Liver (tissue), 9 donors: Measurements from ENCODE around the gene COL11A2. TPM values are rescaled to one million over a fixed set of nuclear protein-coding genes. Genes with fewer than 3 reads are reported as not detected.

Experiments
- DNase-seq: peaks from one replicate; pipeline ENCODE4 v3.0.0-alpha.2; 2017; ENCODE audit warnings: low spot score
- H3K27ac ChIP-seq, 2 donors: one replicate each; pipeline ENCODE4 v1.7.0; 2013; ENCODE audit warnings: inconsistent platforms in 2 of 2, low read length in 2 of 2, control low read depth in 1 of 2, low read depth in 1 of 2, mild to moderate bottlenecking in 1 of 2
- H3K27me3 ChIP-seq, 4 donors: one replicate each; pipeline versions ENCODE4 v1.6.1 to v1.7.0; 2013; ENCODE audit warnings: low read length in 3 of 4, inconsistent platforms in 1 of 4, mild to moderate bottlenecking in 1 of 4, moderate library complexity in 1 of 4; ENCODE audit not compliant: control insufficient read depth in 4 of 4, insufficient read depth in 4 of 4
- H3K36me3 ChIP-seq, 4 donors: one replicate each; pipeline versions ENCODE4 v1.6.1 to v1.7.0; 2013; ENCODE audit warnings: low read length in 3 of 4, mild to moderate bottlenecking in 3 of 4, low read depth in 1 of 4, moderate library complexity in 1 of 4; ENCODE audit not compliant: control insufficient read depth in 4 of 4, insufficient read depth in 3 of 4
- H3K4me1 ChIP-seq, 4 donors: one replicate each; pipeline versions ENCODE4 v1.6.1 to v1.7.0; 2013; ENCODE audit warnings: low read length in 3 of 4, mild to moderate bottlenecking in 3 of 4, moderate library complexity in 1 of 4; ENCODE audit not compliant: control insufficient read depth in 4 of 4, insufficient read depth in 4 of 4
- H3K4me3 ChIP-seq, 3 donors: one replicate each; pipeline versions ENCODE4 v1.6.1 to v1.7.0; 2013; ENCODE audit warnings: low read length in 3 of 3, control low read depth in 1 of 3, low read depth in 1 of 3, mild to moderate bottlenecking in 1 of 3
- H3K9ac ChIP-seq, 2 donors: one replicate each; pipeline ENCODE4 v1.7.0; 2013; ENCODE audit warnings: low read length in 2 of 2, mild to moderate bottlenecking in 2 of 2, moderate library complexity in 2 of 2, control low read depth in 1 of 2, low read depth in 1 of 2
- H3K9me3 ChIP-seq, 4 donors: one replicate each; pipeline versions ENCODE4 v1.6.1 to v1.7.0; 2013; ENCODE audit warnings: low read length in 3 of 4; ENCODE audit not compliant: control insufficient read depth in 4 of 4
- ATF3 ChIP-seq: IDR thresholded peaks from 2 replicates; pipeline ENCODE4 v1.6.1; 2016; ENCODE audit warnings: antibody characterized with exemption
- FOXA2 ChIP-seq: IDR thresholded peaks from 2 replicates; pipeline ENCODE4 v1.6.1; 2016; ENCODE audit warnings: antibody characterized with exemption
- HNF4G ChIP-seq: IDR thresholded peaks from 2 replicates; pipeline ENCODE4 v1.6.1; 2016; ENCODE audit warnings: antibody characterized with exemption
- JUND ChIP-seq, 2 donors: IDR thresholded peaks; 2 replicates each; pipeline ENCODE4 v1.6.1; 2016; ENCODE audit warnings: antibody characterized with exemption in 2 of 2
- NR2F2 ChIP-seq: IDR thresholded peaks from 2 replicates; pipeline ENCODE4 v1.6.1; 2016; ENCODE audit warnings: antibody characterized with exemption
- RAD21 ChIP-seq, 2 donors: IDR thresholded peaks; 2 replicates each; pipeline ENCODE4 v1.6.1; 2016; ENCODE audit warnings: antibody characterized with exemption in 2 of 2, mild to moderate bottlenecking in 2 of 2
- REST ChIP-seq: IDR thresholded peaks from 2 replicates; pipeline ENCODE4 v1.6.1; 2016; ENCODE audit warnings: antibody characterized with exemption, mild to moderate bottlenecking
- RXRA ChIP-seq, 2 donors: IDR thresholded peaks; 2 replicates each; pipeline ENCODE4 v1.6.1; 2017 to 2018; ENCODE audit warnings: antibody characterized with exemption in 2 of 2, mild to moderate bottlenecking in 1 of 2
- SP1 ChIP-seq: IDR thresholded peaks from 2 replicates; pipeline ENCODE4 v1.6.1; 2018; ENCODE audit warnings: antibody characterized with exemption, mild to moderate bottlenecking
- TAF1 ChIP-seq: conservative IDR thresholded peaks from 2 replicates; pipeline ENCODE4 v1.6.1; 2016; ENCODE audit warnings: antibody characterized with exemption, mild to moderate bottlenecking
- YY1 ChIP-seq: IDR thresholded peaks from 2 replicates; pipeline ENCODE4 v1.6.1; 2016; ENCODE audit warnings: antibody characterized with exemption, mild to moderate bottlenecking
- ZBTB33 ChIP-seq: IDR thresholded peaks from 2 replicates; pipeline ENCODE4 v1.6.1; 2016; ENCODE audit warnings: antibody characterized with exemption
- WGBS: extraction: QIAGEN DNeasy Blood & Tissue Kit; methylation state at CpG from one replicate; pipeline ENCODE4 v1.1.7; 2013; 5-methylcytosine and 5-hydroxymethylcytosine counted together
- polyA plus RNA-seq, 2 donors: library from polyadenylated mRNA; stranded (reverse) in 1 of 2; unstranded in 1 of 2; fragments of 200-250 nt in 1 of 2; fragments of >200 nt in 1 of 2; fragmentation: Nextera tagmentation in 1 of 2; extraction: Ambion mirVana in 1 of 2; gene quantifications; one replicate each; pipeline versions ENCODE4 v1.2.1 to v1.2.3, GENCODE V29; 2013 to 2015
- total RNA-seq, 2 donors: library from RNA; depleted of rRNA; stranded (reverse); fragments of >200 nt; gene quantifications; one replicate each; pipeline ENCODE4 v1.2.3, GENCODE V29; 2014
- donor health status: healthy.
- donor health status: healthy.
- donor health status: healthy.
- donor health status: healthy.
- donor health status: healthy.

Gene COL11A2
- total and polyA plus RNA-seq, 4 donors: 0.15 to 0.59 (median 0.27) TPM

- Histone ChIP-seq H3K4me1 (peaks cover 1 to 15% (median 9%) of the 10 kb centered on the region in 4 donors), H3K27ac (no peak overlapping the region), H3K36me3 (no peaks in the 10 kb centered on the region), H3K9me3 (no peaks in the 10 kb centered on the region), H3K9ac (no peak overlapping the region), H3K4me3 (no peak overlapping the region), H3K27me3 (no peaks in the 10 kb centered on the region)
- peak; percentile 41 for DNase-seq
- TF ChIP-seq REST (peak; percentile 7), JUND (IDR thresholded peaks at IDR 0.05) (no peak)
- 47% methylated on average over 13 of the region's 13 CpGs for WGBS
Observed at GRCh38 chr6:33160728-33161344, 31.4 kb downstream of the COL11A2 start.

GRCh38 chr6:33160096-33160495 is 32.2 kb downstream of the COL11A2 start:
- no peak overlapping the region for H3K4me3 ChIP-seq
- TF ChIP-seq RXRA (IDR thresholded peaks at IDR 0.05): no peak
- TF ChIP-seq YY1: no peak
- H3K9me3 ChIP-seq: no peaks in the 10 kb centered on the region
- H3K27me3 ChIP-seq: no peaks in the 10 kb centered on the region
- H3K36me3 ChIP-seq: no peaks in the 10 kb centered on the region
- WGBS: 90% methylated on average over 11 of the region's 11 CpGs
- no peak overlapping the region for H3K27ac ChIP-seq
- DNase-seq: no peak
- no peak overlapping the region for H3K9ac ChIP-seq
- peaks cover 1 to 15% (median 9%) of the 10 kb centered on the region in 4 donors for H3K4me1 ChIP-seq

DNA sequence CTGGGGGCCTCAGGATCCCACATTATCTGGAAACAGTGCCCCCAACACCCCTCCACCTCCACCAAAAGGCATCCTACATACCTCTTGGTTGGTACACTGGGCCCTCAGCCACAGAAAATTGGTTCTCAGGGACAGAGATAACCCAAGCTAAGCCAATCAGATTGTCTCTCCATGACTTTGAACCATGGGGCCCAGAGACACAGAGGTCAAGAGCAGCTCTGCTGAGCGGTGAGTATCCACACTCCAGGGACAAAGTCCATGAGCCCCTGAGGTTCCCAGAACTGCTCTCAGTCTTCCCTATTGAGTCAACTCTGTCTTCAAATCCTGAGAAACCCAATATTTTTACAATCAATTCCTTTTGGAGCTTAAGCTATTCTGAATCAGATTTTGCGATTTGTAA is 35.3 kb downstream of the COL11A2 start:
- no peak overlapping the region for H3K27ac ChIP-seq
- H3K27me3 ChIP-seq: no peaks in the 10 kb centered on the region
- H3K4me3 ChIP-seq: no peak overlapping the region
- DNase-seq: no peak
- H3K9me3 ChIP-seq: no peaks in the 10 kb centered on the region
- H3K4me1 ChIP-seq: peaks cover 1 to 14% (median 8%) of the 10 kb centered on the region in 4 donors
- H3K36me3 ChIP-seq: no peaks in the 10 kb centered on the region
- H3K9ac ChIP-seq: no peak overlapping the region
- 71% methylated on average over 2 of the region's 2 CpGs for WGBS
- no peak for TF ChIP-seq ZBTB33
- no peak for TF ChIP-seq SP1
- no peak for TF ChIP-seq ATF3
- no peak for TF ChIP-seq NR2F2
- TF ChIP-seq JUND (IDR thresholded peaks at IDR 0.05): no peak
- no peak for TF ChIP-seq RAD21 (IDR thresholded peaks at IDR 0.05)
- TF ChIP-seq FOXA2: no peak
- TF ChIP-seq HNF4G: no peak
- no peak for TF ChIP-seq TAF1
